GM19240 (cell line): ENCODE measurements around the gene SPEN.
"Not testable (repeated sequence)": the region's sequence is repeated elsewhere in the genome, so short reads cannot be mapped to it uniquely, and the experiment has no call there.

Experiments used
- DNase-seq: peaks from one replicate; pipeline ENCODE4 v3.0.0; 2011; ENCODE audit warnings: low spot score; ENCODE audit not compliant: insufficient read length

SPEN gene

GRCh38 chr1:15833069-15833679, 14.3 kb upstream of the SPEN start:
- DNase-seq = no peak

GRCh38 chr1:15833842-15834405, 13.6 kb upstream of the SPEN start:
- DNase-seq = no peak

GRCh38 chr1:15834406-15835204, 12.9 kb upstream of the SPEN start:
- DNase-seq = peak; percentile 43

GRCh38 chr1:15835205-15835740, 12.2 kb upstream of the SPEN start:
- no peak for DNase-seq

- peak; percentile 51 for DNase-seq
Measured at GRCh38 chr1:15835741-15836510, 11.6 kb upstream of the SPEN start.

GRCh38 chr1:15836511-15836771, 11.1 kb upstream of the SPEN start:
- DNase-seq = not testable (repeated sequence)

GRCh38 chr1:15836772-15837669, 10.5 kb upstream of the SPEN start:
- no peak for DNase-seq

- DNase-seq = no peak
Measured at GRCh38 chr1:15837931-15838330, 9.6 kb upstream of the SPEN start.

GRCh38 chr1:15838721-15839120, 8.8 kb upstream of the SPEN start:
- no peak for DNase-seq

- DNase-seq = no peak
Measured at GRCh38 chr1:15843826-15844572, 3.5 kb upstream of the SPEN start.

GRCh38 chr1:15846056-15846455, 1.5 kb upstream of the SPEN start:
- not testable (repeated sequence) for DNase-seq

- DNase-seq = no peak
Measured at GRCh38 chr1:15847893-15848142, 311 bp downstream of the SPEN start.

- DNase-seq = no peak
Measured at GRCh38 chr1:15848143-15848928, 829 bp downstream of the SPEN start.

GRCh38 chr1:15848929-15849774, 1.6 kb downstream of the SPEN start:
- DNase-seq = no peak

- no peak for DNase-seq
Measured at GRCh38 chr1:15849775-15850324, 2.3 kb downstream of the SPEN start.

- no peak for DNase-seq
Measured at GRCh38 chr1:15850471-15851001, 3.0 kb downstream of the SPEN start.

GRCh38 chr1:15851210-15852035, 3.9 kb downstream of the SPEN start:
- no peak for DNase-seq
